NCI-H1930 (cell line): ENCODE data around the gene CTNNA3.
"Not testable (repeated sequence)": the region's sequence is repeated elsewhere in the genome, so short reads cannot be mapped to it uniquely, and the experiment has no call there.

Source experiments
- DNase-seq, 2 experiments: peaks; one replicate each; lab custom pipeline; 2025; lab: John Stamatoyannopoulos, UW

The CTNNA3 gene

DNA sequence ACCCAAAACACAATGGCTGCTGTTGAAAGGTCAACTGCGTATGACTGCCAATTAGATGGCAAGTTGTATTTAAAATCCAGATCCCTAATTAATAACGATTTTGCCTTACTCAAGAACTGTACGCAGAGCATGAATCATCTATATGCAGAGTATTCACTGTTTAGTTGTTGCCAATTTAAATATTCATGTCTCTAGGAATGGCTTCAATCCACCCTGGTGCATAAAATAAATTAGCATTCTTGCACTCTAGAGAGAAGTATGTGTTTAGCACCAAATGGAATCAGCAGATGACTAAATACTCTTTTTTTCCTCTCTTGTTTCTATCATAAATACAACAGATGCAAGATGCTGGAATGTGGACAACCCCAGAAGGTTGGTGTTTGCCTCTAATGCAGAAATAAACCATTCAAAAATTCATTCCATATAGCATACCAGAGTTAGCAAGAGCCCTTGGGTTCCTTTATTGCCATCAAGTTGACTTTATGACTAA, 449.9 kb downstream of the CTNNA3 start:
- no peak for DNase-seq

DNA sequence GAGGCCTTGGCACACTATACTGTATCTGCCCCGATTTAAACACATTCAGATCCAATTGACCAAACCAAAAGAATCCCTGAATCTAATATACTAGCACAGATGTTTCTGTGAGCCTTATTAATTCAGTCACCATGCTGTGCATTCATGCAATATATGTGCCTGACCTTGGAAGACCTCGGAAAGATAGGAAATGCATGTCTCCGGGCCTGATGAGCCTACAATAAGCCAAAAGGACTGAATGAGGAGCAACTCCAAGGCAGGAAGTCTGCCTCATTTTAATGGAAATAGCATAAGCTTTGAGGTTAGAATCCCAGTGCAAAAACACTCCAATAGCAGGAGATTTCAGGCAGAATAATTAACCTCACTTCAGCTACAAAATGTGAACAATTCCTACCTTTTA, 453.5 kb downstream of the CTNNA3 start:
- DNase-seq: no peak

DNA sequence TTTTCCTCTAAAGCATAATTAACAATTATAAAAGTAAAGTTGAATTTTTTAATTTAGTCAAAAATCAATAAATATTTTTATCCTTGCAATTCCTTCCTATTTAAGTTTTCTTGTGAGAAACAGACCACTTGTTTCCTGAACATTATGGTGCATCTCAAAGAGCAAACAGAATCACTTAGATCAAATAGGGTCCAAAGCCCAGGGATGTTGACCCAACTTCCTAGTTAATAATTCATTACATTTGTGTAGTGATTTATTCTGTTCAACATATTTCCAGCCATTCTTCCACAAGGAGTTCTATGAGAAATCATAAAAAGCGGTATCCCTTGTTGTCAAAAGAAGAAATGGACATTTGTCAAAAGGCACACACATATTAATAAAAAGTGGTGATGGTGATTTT, 454.5 kb downstream of the CTNNA3 start:
- DNase-seq: no peak

DNA sequence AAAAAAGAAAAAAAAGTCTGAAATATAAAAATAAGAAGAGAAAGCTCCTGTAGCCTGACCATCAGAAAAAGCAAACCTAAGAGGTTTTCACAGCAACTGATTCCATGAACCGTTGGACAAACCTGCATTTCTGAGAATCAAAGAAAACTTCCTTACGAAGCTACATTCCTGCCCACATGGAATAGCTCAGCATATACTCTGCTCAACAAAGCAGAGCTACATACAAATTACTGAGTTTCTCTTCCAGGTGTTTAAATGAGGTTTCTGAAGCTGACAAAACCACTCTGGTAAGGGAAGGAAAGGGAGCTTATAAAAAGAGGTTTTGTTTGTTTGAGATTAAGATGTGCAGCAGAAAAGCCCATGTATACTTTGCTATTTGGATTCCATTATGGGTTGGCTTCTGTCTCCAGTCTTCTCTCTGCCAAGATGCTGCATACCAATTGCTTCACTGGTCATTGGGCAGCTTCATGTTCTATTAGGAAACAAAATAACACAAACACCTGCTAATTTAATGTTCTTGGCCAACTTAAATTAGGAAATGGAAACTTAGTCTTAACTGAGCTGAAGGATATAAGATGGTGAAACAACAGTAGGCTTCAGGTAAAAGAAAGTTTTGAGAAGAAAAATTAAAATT, 456.0 kb downstream of the CTNNA3 start:
- DNase-seq: no peak

DNA sequence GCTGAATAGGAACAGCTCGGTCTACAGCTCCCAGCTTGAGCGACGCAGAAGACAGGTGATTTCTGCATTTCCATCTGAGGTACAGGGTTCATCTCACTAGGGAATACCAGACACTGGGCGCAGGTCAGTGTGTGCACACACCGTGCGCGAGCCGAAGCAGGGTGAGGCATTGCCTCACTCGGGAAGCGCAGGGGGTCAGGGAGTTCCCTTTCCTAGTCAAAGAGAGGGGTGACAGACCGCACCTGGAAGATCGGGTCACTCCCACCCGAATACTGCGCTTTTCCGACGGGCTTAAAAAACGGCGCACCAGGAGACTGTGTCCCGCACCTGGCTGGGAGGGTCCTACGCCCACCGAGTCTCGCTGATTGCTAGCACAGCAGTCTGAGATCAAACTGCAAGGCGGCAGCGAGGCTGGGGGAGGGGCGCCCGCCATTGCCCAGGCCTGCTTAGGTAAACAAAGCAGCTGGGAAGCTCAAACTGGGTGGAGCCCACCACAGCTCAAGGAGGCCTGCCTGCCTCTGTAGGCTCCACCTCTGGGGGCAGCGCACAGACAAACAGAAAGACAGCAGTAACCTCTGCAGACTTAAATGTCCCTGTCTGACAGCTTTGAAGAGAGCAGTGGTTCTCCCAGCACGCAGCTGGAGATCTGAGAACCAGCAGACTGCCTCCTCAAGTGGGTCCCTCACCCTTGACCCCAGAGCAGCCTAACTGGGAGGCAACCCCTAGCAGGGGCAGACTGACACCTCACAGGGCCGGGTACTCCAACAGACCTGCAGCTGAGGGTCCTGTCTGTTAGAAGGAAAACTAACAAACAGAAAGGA, 465.1 kb downstream of the CTNNA3 start:
- not testable (repeated sequence) for DNase-seq

DNA sequence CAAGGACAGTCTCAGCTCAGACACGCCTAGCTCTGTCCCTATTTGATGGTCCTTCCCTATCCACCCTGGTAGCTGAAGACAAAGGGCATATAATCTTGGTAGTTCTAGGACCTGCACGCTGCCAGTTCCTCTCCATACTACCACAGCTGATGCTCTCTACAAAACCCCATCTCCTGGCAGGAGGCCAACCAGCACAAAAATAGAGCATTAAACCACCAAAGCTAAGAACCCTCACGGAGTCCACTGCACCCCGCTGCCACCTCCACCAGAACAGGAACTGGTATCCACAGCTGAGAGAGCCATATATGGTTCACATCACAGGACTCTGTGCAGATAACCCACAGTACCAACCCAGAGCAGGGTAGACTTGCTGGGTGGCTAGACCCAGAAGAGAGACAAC, 470.8 kb downstream of the CTNNA3 start:
- no peak for DNase-seq

DNA sequence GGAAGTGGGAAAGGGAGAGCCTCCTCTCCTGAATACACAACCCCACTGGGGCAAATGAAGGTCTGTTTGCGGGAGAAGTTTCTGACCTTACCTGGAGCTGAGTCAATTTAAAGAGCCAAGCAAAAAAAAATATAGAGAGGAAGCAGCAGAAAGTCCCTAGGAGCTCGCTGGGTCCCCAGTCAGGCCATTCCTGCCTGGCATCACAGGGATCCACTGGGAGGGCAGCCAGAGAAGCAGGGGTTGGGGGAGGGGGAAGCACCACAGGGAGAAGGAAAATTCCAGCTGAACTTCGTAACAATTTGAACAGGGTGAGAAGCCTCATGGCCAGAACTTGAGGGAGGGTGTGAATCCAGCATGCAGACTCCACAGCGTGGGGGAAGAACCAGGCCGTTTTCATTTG, 471.4 kb downstream of the CTNNA3 start:
- no peak for DNase-seq

DNA sequence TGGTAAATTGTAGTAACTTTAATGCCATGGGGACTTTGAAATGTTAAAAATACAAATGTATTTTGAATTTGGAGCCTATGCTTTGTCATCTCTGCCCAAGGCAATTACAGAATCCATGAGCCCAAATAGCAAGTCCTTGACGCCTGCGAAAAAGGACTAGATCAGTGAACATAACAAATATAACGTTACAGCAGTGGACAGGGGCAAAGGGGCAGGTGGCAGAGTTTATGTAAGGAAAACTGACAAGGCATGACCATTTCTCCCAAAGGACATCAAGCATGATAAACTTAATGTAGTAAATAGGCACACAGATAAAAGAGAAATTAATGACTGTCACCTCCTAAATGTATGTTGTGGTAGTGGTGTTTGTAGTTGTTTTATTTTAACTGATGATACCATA, 473.1 kb downstream of the CTNNA3 start:
- no peak for DNase-seq

DNA sequence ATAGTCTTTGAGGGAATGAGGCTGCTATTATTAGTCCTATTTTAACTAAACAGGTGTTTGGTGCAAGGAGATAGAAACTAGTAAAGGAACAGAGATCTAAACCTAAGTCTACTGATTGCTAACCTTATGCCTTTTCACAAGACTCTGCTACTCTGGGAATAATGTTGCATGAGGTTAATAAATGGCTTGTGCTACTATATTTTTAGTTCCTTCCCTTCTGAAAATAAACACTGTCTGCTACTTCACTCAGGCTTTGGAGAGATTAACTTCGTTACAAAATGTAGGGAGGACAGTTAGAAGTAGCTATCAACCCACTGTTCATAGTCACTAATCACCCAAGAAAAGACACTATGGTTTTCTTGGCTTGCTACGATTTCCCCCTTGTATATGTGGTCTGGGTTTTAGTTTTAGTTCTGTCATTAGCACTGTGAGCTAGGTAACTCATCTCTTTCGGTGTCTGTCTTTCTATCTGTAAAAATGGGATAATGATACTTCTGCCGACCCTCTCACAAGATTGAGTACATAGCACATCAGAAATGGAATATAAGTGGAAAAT, 474.0 kb downstream of the CTNNA3 start:
- no peak for DNase-seq

DNA sequence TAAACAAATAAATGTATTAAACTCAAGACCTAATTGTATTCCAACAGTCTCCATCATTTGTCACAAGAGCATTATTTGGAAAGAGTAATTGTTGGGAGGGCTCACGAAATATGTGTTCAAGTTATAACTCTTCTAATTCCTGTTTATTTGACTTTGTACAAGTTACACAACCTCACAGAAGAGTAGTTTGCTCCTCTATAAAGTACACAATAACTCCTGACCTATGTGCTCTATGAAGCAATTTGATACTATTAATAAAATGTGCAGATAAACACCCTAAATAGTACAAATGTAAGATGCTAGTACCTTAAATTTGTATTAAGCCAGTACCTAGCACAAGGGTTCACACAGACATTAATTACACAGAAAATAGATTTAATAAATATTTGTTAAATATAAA, 484.3 kb downstream of the CTNNA3 start:
- peak in 1 of 2 experiments; percentile 62 for DNase-seq

DNA sequence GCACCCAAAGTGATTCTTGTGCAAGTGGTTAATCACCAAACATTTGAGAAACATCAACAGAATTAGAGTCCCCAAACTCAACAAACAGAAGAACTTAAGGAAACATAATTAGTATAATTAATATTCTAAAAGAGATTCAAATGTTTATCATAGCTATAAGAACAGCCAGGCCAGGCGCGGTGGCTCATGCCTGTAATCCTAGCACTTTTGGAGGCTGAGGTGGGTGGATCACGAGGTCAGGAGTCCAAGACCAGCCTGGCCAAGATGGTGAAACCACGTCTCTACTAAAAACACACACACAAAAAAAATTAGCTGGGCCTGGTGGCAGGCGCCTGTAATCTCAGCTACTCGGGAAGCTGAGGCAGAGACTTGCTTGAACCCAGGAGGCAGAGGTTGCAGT, 488.1 kb downstream of the CTNNA3 start:
- DNase-seq: not testable (repeated sequence)

DNA sequence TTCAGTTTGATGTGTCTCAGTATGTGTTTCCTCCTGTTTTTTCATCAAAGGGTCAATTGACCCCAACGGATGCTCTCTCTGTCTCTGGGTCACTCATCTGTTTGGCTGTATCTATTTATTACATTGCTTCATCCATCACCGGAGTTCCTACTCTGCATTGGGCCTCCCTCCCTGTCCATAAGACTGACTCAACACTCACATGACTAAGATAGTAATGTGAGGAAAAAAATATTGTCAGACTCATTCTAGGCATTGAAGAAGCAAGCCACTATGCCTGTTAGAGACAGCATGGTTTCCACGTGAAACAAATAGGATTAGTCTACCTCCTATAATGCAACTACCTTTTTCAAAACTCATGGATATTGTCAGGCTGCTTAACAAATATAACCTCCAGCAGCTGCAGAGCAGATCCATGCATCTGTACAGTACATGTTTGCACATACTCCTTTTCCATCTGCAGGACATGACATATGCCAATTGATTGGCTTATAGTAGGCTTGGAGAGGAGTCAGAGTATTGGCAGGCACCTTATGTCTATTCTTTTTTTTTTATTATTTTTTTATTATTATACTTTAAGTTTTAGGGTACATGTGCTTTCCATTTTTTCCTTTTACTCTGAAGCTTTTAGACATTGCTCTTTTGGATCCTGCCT, 495.0 kb downstream of the CTNNA3 start:
- no peak for DNase-seq

DNA sequence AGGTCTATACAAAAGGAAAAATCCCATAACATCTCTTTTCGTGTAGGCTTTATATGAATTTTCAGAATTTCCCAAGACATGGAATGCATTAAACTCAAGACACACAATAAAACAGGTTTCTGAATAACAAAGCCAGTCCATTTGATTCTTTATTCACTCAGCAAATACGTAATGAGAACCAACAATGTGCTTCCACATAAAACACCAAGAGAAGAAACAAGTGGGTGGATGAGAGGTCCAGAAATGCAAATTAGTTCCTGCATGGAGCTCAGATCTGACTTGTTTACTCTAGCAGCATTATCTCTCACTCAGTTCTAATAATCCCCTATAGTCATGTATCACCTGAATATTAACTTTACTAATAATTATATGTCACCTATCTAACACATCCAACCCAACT, 520.6 kb downstream of the CTNNA3 start:
- DNase-seq: no peak

DNA sequence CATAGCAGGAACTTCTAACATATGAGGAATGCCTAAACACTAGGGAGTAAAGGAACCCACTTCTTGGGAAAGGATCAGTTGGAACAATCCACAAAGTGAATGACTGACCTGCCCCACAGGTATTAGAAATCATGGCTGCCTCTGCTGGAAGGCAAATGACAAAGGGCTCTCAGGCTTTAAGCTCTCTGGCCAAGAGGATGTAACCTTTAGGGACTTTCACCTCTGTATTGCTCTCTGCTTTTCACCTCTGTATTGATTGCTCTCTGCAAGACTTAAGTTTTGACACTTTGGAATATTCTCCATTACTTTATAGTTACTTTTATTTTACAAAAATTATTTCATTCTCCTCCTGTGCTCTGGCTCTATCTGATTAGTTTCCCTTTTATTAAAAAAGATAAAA, 522.2 kb downstream of the CTNNA3 start:
- DNase-seq: no peak

DNA sequence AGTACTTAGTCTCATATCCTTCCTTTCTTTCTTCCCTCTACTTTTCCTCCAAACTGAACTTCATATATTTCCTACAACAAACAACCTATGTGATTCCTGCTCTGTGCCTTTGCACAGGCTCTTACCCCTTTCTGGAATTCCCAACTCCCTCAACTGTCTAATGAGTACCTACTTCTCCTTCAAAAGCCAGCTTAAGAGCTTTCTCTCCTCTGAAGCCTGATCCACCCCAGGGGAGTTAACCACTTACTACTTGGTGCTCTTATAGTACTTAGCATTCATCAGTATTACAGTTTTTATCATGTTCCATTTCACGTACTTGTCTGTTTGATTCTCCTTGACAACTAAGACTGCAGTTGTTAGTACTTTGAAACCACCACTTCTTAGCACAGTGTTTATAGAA, 524.0 kb downstream of the CTNNA3 start:
- DNase-seq: no peak

DNA sequence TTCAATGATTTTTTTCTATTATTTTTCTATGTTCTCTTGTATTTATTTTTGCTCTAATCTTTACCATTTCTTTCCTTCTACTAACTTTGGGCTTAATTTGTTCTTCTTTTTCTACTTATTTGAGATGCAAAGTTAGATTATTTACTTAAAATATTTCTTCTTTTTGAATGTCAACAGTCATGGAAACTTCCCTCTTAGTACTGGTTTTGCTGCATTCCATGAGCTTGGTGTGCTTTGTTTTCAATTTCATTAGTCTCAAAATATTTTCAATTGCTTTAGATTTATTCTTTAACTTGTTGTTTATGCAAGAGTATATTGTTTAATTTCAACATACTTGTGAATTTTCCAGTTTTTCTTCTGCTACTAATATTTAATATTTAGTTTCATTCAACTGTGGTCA, 539.8 kb downstream of the CTNNA3 start:
- DNase-seq: no peak

DNA sequence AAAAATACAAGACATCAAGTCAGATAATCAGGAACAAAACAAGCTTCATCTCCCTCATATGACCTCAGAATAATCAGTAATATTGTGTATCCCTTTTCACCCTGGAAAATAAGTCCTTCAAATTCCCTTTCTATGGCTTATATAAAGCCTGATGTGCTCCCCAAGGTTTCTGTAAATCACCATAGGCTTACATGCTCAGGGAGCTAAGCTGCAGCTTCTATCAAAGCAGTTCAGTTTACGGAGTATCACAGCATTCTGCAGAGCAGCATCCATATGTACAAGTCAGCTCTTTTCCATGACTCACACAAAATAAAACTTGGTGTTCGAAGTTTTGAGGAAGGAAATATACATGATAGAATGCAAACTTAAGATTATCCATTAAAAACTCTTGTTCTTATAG, 544.5 kb downstream of the CTNNA3 start:
- no peak for DNase-seq

DNA sequence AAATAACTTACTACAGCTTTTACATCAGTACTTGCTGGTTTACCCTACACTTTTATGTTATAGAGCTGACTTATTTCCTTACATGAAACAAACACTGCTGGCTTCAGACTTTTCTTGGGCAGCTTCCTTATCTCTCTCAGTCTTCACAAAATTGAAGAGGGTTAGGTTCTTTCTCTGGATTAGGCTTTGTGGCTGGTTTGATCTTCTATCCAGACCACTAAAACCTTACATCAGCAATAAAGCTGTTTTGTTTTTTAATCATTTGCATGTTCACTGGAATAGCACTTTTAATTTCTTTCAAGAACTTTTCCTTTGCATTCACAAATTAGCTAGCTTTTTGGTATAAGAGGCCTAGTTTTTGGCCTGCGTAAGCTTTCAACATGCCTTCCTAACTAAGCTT, 551.5 kb downstream of the CTNNA3 start:
- DNase-seq: no peak

DNA sequence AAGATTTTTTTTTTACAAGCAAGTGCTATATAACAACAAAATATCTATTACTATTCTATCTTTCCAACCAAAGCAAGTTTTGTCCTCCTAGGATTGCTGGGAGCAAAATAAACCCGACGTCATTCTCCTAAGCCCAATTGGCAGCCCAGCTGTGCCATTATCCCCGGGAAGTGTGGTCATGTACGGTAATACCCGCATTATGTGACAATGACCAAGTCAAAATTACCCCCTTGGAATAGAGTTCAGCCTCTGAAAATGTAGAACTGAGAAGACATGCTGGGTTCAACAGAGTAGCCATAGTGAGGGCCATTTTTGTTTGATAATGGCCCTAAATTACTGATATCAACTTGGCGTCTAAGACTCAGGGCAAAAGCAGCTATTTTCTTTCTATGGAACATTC, 554.7 kb downstream of the CTNNA3 start:
- DNase-seq: peak in 1 of 2 experiments; percentile 6

DNA sequence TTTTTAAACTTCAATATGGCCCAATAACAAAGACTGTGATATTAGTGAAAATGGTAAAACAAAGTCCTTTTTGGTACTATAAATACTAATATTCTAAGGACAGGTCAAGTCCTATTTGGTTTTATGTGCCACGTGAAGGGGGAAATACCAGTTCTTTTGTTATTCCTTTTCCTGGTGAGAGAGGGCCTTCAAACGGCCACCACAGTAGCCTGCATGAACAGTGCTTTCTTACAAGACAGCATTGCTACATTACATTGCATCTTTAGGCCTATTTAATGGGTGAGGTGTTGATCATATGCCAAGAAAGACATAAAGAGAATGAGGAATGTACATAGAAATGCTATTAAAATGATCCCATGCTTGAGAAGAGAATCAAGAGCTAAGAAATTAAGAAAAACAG, 555.4 kb downstream of the CTNNA3 start:
- no peak for DNase-seq

DNA sequence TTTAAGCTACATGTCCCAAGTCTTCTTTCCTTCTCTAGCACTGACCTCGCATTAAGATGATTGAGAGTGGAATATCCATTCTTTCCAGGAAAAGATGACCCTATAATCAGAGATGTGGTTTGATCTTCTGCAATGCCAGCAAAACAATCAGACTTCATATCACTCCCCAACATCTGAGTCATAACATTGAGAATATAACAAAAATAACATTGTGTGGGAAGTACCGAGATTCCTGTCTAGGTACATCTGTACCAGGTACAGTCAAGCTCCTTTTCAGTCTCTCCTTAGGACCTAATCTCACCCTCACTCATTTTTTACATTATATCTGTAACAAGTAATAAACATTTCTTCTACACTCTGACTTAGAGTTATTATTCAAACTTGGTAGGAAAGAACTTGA, 568.6 kb downstream of the CTNNA3 start:
- DNase-seq: no peak

DNA sequence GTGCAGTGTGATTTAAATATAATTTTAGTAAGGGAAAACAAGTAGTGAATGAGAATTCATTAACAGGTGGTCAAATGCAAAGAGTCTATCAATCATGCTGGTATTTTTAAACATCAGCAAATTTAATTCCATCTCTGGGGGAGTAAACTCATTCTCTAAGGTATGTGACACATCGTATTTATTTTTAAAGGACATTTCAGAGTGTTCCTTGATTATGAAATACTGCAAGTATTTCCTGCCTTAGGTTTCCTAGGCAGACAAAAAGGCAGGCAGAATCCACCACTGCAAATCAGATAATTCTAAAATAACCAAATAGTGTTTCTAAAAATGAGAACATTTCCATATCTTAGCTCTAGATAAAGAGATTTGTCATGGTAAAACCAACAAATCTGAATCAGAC, 576.3 kb downstream of the CTNNA3 start:
- DNase-seq: no peak

DNA sequence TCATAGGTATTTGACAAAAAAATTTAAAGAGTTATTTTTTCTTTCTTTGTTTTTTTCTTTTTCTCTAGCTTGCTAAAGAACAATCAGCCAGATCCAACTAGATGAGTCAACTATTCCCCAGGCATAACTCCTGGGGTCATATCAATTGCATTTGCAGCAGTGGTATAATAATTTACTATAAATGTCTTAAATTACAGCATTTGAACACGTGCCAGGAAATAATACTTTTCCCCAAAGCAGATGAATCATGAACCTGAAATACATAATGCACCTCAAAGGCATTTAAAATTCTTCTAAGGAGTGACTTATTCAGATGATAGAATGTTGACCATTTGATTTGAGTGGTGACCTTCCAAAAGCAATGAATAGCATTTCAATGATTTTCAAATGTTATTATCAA, 580.0 kb downstream of the CTNNA3 start:
- DNase-seq: peak in 1 of 2 experiments; percentile 16
